GM03348 (cell line): ENCODE results near the gene YEATS4.
A peak's percentile ranks its signal among the peaks of the same experiment; 100 is the strongest.

Experiments used
- DNase-seq: peaks from one replicate; pipeline ENCODE4 v3.0.0; 2012; ENCODE audit warnings: low spot score

Gene YEATS4

DNA sequence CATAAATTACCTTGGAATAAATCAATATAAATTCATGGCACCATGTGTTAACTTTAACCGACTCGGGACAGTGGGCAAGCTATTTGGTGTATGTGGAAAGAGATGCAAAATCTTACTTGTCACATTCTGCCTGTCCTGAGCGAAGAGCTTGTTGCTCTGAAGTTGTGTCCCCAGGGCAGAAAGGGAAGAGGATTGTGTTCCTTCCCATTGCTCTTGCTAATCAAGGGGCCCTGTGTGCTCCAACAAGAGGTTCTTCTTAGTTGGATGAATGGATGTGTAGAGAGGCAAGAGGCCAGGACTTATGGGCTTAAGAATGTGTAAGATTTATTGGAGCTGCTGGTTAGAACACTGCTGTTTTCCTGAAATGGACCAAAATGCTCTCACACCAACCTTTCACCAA, 74.1 kb downstream of the YEATS4 start:
- DNase-seq = no peak

- DNase-seq = peak; percentile 21
These were observed 76.1 kb downstream of the YEATS4 start for GRCh38 chr12:69435644-69436043.

GRCh38 chr12:69437073-69437472, 77.5 kb downstream of the YEATS4 start:
- DNase-seq = no peak

DNA sequence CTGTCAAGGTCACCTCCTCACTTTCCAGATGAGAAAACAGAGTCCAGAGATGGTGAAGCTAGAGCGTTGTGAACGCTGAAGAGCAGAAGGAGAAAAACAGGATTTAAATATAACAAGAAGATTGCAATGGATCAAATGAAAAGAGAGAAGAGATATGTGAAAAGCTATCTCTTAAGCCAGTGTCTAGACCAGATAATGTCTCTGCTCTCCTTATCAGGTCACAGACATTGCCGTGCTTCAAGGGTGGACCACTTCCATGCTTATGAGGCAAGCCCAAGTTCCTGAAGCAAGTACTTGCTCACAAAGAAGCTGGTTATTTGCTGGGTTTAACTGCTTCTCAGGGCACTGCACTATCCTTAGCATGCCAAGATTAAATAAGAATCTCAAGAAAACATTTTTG, 79.0 kb downstream of the YEATS4 start:
- no peak for DNase-seq

DNA sequence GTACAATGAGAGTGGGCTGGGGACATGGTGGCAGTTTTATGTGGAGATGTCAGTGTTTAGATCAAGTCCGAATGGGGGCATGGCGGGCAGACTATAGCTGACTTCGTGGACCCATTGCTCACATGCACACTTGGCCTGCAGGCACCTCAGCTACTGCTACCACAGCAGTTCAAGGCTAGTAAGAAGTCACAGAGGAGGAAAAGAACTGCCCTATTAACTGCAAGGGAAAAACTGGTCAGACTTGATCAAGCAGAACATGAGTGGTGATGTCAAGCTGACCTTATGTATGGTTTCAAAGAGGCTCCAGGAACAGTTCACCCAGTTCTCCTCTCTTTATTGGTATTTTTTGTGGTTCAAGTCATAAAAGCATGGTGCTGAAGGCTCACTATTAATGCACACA, 80.5 kb downstream of the YEATS4 start:
- no peak for DNase-seq
